A673 (cell line): ENCODE measurements around the gene KCNK17. TPM values are rescaled to one million over a fixed set of nuclear protein-coding genes. Genes with fewer than 3 reads are reported as not detected.

Experiments used
- Bru-seq: library from RNA; stranded (reverse); fragments of 400-500 nt; gene quantifications from one replicate; lab custom pipeline; 2021; lab: Mats Ljungman, UMichigan
- BruChase-seq, 2 experiments: library from RNA; stranded (reverse); fragments of 400-500 nt; gene quantifications; one replicate each; lab custom pipeline; 2021; lab: Mats Ljungman, UMichigan
- BruUV-seq: library from RNA; stranded (reverse); fragments of 400-500 nt; replicated peaks from 2 replicates; lab custom pipeline; 2021; lab: Mats Ljungman, UMichigan
- CTCF ChIA-PET: fragments of 300-600 bp; sonication (Branson Sonifier 250); formaldehyde crosslinking; loops from one replicate; lab custom pipeline; 2022; ENCODE audit warnings: antibody characterized with exemption; lab: Charles Lee
- POLR2A ChIA-PET: fragments of 300-600 bp; sonication (Branson Sonifier 250); formaldehyde crosslinking; loops from one replicate; lab custom pipeline; 2022; ENCODE audit warnings: antibody characterized with exemption; ENCODE audit not compliant: low non-redundant PET; lab: Charles Lee
- DNase-seq: peaks from one replicate; pipeline ENCODE4 v3.0.0-alpha.2; 2015; ENCODE audit warnings: low spot score
- H3K27ac ChIP-seq: fragments of 200-600 bp; sonication (generic); 2 replicates; pipeline ENCODE4 v1.5.1; 2016; ENCODE audit warnings: mixed run types, low read depth, mild to moderate bottlenecking, mixed read lengths, antibody characterized with exemption, low read length; ENCODE audit not compliant: poor library complexity, severe bottlenecking
- H3K27me3 ChIP-seq: fragments of 200-600 bp; sonication (generic); replicated peaks from 2 replicates; pipeline ENCODE4 v1.6.1; 2017; ENCODE audit warnings: mixed run types, low read depth, mild to moderate bottlenecking, mixed read lengths, antibody characterized with exemption, low read length; ENCODE audit not compliant: insufficient read depth, poor library complexity
- H3K36me3 ChIP-seq: fragments of 200-600 bp; sonication (generic); 2 replicates; pipeline ENCODE4 v1.6.1; 2016; ENCODE audit warnings: mixed run types, mild to moderate bottlenecking, mixed read lengths, antibody characterized with exemption, low read length; ENCODE audit not compliant: insufficient read depth, poor library complexity, severe bottlenecking
- H3K4me1 ChIP-seq: fragments of 200-600 bp; sonication (generic); 2 replicates; pipeline ENCODE4 v1.6.1; 2017; ENCODE audit warnings: mixed run types, mild to moderate bottlenecking, mixed read lengths, antibody characterized with exemption, low read length; ENCODE audit not compliant: insufficient read depth, poor library complexity, severe bottlenecking
- H3K4me3 ChIP-seq: fragments of 200-600 bp; sonication (generic); 2 replicates; pipeline ENCODE4 v1.5.1; 2016; ENCODE audit warnings: low read depth, mixed run types, mild to moderate bottlenecking, mixed read lengths, low read length; ENCODE audit not compliant: poor library complexity, severe bottlenecking
- H3K9me3 ChIP-seq: fragments of 200-600 bp; sonication (generic); 2 replicates; pipeline ENCODE4 v1.6.1; 2016; ENCODE audit warnings: mixed run types, low read depth, mild to moderate bottlenecking, mixed read lengths, antibody characterized with exemption, low read length; ENCODE audit not compliant: poor library complexity, severe bottlenecking
- EZH2 ChIP-seq: fragments of 200-600 bp; sonication (generic); IDR thresholded peaks from 2 replicates; pipeline ENCODE4 v1.6.1; 2017; ENCODE audit warnings: borderline replicate concordance, low read depth, mild to moderate bottlenecking, mixed read lengths, antibody characterized with exemption, low read length; ENCODE audit not compliant: poor library complexity, severe bottlenecking
- intact Hi-C: fragments of 100-400 bp; cut with micrococcal nuclease; formaldehyde crosslinking; loops from one replicate; pipeline ENCODE4 v1.10.0; 2022; ENCODE audit not compliant: unreplicated experiment
- long read RNA-seq: library from polyadenylated mRNA; stranded (forward); transcript quantifications from one replicate; pipeline ENCODE4 v2.0.0, GENCODE V29; 2022
- total RNA-seq: library from RNA; stranded (reverse); gene quantifications from 2 replicates; pipeline ENCODE4 v1.2.3, GENCODE V29; 2021
- TF ChIP-seq, protein P1 (sequence below): fragments of 300-800, 200-600 bp; sonication (generic); conservative IDR thresholded peaks from 2 replicates; pipeline ENCODE4 v1.5.1; 2017; ENCODE audit warnings: low read depth, mild to moderate bottlenecking, antibody characterized with exemption, low read length, moderate library complexity, mixed read lengths

Gene KCNK17, protein sequence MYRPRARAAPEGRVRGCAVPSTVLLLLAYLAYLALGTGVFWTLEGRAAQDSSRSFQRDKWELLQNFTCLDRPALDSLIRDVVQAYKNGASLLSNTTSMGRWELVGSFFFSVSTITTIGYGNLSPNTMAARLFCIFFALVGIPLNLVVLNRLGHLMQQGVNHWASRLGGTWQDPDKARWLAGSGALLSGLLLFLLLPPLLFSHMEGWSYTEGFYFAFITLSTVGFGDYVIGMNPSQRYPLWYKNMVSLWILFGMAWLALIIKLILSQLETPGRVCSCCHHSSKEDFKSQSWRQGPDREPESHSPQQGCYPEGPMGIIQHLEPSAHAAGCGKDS
- total RNA-seq (not detected in 2 replicates), Bru-seq, nascent RNA (not detected), BruChase-seq, experiment 1, labeled RNA remaining after a 2-hour chase (not detected), BruChase-seq, experiment 2, labeled RNA remaining after a 6-hour chase (not detected)
- long read RNA-seq, result 0 reads

DNA sequence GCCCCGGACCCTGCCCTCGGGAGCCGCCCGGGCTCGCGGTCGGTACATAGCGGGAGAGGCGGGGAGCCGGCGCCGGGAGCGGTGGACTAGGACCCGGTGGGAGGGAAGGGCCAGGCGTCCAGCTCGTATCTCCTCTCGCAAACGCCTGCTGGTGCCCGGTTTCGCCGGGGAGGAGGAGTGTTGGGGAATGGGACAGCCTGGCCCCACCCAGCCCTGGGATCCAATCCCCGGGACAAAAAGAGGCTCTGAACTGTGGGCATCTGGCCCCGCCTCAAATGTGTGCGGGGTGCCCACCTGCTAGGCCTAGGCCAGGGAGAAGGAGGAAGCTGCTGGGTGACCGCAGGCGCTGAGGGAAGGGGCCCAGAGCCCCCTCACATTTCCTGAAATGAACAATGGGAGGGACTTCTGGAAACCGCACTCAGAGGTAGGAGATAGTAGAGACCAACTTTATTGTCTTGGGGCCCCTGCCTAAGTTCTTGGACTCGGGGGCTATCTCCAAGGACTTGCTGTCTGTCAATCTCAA is at the start of gene KCNK17:
TSS of gene KCNK17 (minus strand) at position 147 of the 523 bp plus-strand sequence. CDS start at position 48, 99 bp downstream.
- Histone ChIP-seq H3K4me1 (no peaks in the 10 kb centered on the region), H3K4me3 (no peak within 1 kb of the TSS), H3K27ac (no peak within 1 kb of the TSS), H3K27me3 (peaks cover 64% of the 10 kb centered on the region), H3K36me3 (no peaks in the 10 kb centered on the region), H3K9me3 (no peaks in the 10 kb centered on the region)
- no TSS peak for BruUV-seq
- CTCF ChIA-PET, result no interaction called here
- DNase-seq, result no peak
- POLR2A ChIA-PET, result no interaction called here
- TF ChIP-seq EZH2, result no peak
- TF ChIP-seq, protein P1, sequence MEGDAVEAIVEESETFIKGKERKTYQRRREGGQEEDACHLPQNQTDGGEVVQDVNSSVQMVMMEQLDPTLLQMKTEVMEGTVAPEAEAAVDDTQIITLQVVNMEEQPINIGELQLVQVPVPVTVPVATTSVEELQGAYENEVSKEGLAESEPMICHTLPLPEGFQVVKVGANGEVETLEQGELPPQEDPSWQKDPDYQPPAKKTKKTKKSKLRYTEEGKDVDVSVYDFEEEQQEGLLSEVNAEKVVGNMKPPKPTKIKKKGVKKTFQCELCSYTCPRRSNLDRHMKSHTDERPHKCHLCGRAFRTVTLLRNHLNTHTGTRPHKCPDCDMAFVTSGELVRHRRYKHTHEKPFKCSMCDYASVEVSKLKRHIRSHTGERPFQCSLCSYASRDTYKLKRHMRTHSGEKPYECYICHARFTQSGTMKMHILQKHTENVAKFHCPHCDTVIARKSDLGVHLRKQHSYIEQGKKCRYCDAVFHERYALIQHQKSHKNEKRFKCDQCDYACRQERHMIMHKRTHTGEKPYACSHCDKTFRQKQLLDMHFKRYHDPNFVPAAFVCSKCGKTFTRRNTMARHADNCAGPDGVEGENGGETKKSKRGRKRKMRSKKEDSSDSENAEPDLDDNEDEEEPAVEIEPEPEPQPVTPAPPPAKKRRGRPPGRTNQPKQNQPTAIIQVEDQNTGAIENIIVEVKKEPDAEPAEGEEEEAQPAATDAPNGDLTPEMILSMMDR, result no peak
- intact Hi-C loops, result no loop called here

DNA sequence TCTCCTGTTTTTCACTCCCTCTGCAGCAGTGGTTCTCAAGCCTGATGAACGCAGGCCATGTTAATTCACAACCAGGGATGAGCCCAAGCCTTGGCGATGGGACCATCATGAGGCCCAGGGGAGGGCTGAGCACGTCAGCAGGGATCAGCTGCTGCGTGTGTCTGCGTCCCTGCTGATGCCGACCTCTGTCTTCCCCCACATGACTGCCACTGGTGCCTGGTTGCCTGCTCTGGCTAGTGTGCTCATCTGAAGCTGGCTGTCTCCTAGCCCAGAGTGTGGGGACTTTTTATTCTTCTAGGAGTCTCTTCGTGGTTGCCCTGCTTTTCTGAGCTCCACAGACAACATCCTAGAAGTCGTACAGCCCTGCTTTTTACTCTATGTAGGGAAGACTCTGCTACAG is 49.1 kb upstream of the KCNK17 start:
- ChIA-PET CTCF (interaction anchor here (0.6 to 1.6 kb wide), 12 partner anchors 11 to 1665 kb away, joined by 3 to 10 read pairs (median 4); no protein-coding TSS in a partner anchor), POLR2A (no interaction called here)
- H3K4me3 ChIP-seq, result no peak overlapping the region
- BruUV-seq, result no TSS peak
- no peaks in the 10 kb centered on the region for H3K27me3 ChIP-seq
- H3K27ac ChIP-seq, result peak overlapping the region; percentile 44
- peaks cover 29% of the 10 kb centered on the region for H3K4me1 ChIP-seq
- H3K36me3 ChIP-seq, result no peaks in the 10 kb centered on the region
- no peak for TF ChIP-seq EZH2
- TF ChIP-seq, protein P1, result no peak
- intact Hi-C loops, result loop anchor here (5.0 to 10.0 kb wide), 6 partner anchors 619 to 1702 kb away; partner anchors contain the start of gene LRFN2
- DNase-seq, result no peak
- no peaks in the 10 kb centered on the region for H3K9me3 ChIP-seq

DNA sequence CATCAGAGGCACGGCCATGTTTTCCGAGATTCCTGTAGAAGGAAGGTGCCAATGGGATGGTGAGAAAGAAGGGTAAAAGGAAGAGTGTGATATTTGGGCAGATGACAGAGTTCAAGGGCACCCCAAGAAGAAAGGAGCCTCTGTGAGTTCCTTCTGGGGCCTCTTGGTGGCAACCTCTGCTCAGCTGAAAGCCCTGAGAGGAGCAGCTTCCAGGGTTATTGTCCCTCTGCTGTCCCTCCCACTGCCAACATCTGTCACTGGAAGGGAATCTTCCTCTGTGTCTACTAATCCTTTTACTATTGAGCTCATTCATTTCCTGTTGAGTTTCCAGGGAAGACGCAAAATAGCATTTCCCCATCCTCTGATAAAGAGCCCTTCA is 48.3 kb upstream of the KCNK17 start:
- H3K27ac ChIP-seq, result peak overlapping the region; percentile 63
- intact Hi-C loops, result loop anchor here (1.0 to 10.0 kb wide), 7 partner anchors 530 to 1702 kb away; partner anchors contain the start of gene LRFN2
- no peaks in the 10 kb centered on the region for H3K27me3 ChIP-seq
- DNase-seq, result peak; percentile 95
- no peaks in the 10 kb centered on the region for H3K9me3 ChIP-seq
- BruUV-seq, result no TSS peak
- no peak overlapping the region for H3K4me3 ChIP-seq
- ChIA-PET CTCF (interaction anchor here (0.6 to 1.6 kb wide), 14 partner anchors 10 to 1665 kb away, joined by 3 to 10 read pairs (median 4); no protein-coding TSS in a partner anchor), POLR2A (no interaction called here)
- no peak for TF ChIP-seq EZH2
- TF ChIP-seq, protein P1, result peak; percentile 59
- H3K4me1 ChIP-seq, result peaks cover 27% of the 10 kb centered on the region
- H3K36me3 ChIP-seq, result no peaks in the 10 kb centered on the region
